H1 (cell line): Measurements from ENCODE around the gene TRPT1. TPM values are rescaled to one million over a fixed set of nuclear protein-coding genes. Genes with fewer than 3 reads are reported as not detected.

Source experiments
- EZH2 ChIP-seq: fragments of 200-600 bp; sonication (generic); IDR thresholded peaks from 2 replicates; pipeline ENCODE4 v1.7.1; 2012; ENCODE audit warnings: low read depth, mild to moderate bottlenecking, moderate library complexity, low read length, inconsistent platforms; ENCODE audit not compliant: severe bottlenecking
- KDM4A ChIP-seq: IDR thresholded peaks from one replicate; pipeline ENCODE4 v1.7.1; 2012; ENCODE audit warnings: low read depth, mild to moderate bottlenecking, moderate library complexity, low read length, inconsistent platforms; ENCODE audit not compliant: severe bottlenecking
- RAD21 ChIP-seq, 2 experiments: IDR thresholded peaks in 1 of 2; conservative IDR thresholded peaks in 1 of 2; 2 replicates each; pipeline ENCODE4 v1.6.1; 2011; ENCODE audit warnings: low read depth in 2 of 2, low read length in 2 of 2, improper control_type of control experiment in 1 of 2, inconsistent platforms in 1 of 2, mild to moderate bottlenecking in 1 of 2, moderate library complexity in 1 of 2
- RBBP5 ChIP-seq: IDR thresholded peaks from 2 replicates; pipeline ENCODE4 v1.7.1; 2012; ENCODE audit warnings: low read depth, mild to moderate bottlenecking, inconsistent platforms, low read length, moderate library complexity, borderline replicate concordance
- SIX5 ChIP-seq: IDR thresholded peaks from 2 replicates; pipeline ENCODE4 v1.6.1; 2011; ENCODE audit warnings: mild to moderate bottlenecking, low read depth, low read length
- YY1 ChIP-seq: IDR thresholded peaks from 2 replicates; pipeline ENCODE4 v1.6.1; 2011; ENCODE audit warnings: low read depth, mild to moderate bottlenecking, low read length
- polyA plus RNA-seq, 7 experiments: library from polyadenylated mRNA; depleted of rRNA in 3 of 7; stranded (reverse) in 5 of 7; unstranded in 2 of 7; fragments of >200 nt in 5 of 7; fragments of 200-250 nt in 2 of 7; gene quantifications; 1 replicate in 5 of 7; 2 replicates in 1 of 7; 4 replicates in 1 of 7; pipeline versions ENCODE4 v1.2.1 to v1.2.3, GENCODE V29; 2011 to 2013; ENCODE audit warnings: missing spikeins in 2 of 7, mixed read lengths in 2 of 7
- total RNA-seq: library from RNA; stranded (reverse); fragmentation: NEBNext Ultra II Directional; extraction: Animal tissue kit (Norgen Biotek cat#: 25700); gene quantifications from 2 replicates; pipeline ENCODE4 v1.2.1, GENCODE V29; 2021
- TF ChIP-seq, protein P1 (sequence below): IDR thresholded peaks from 2 replicates; pipeline ENCODE4 v1.6.1; 2012; ENCODE audit warnings: low read length, inconsistent platforms

The TRPT1 gene
- total and polyA plus RNA-seq, 2 of the 8 experiments (the other 6 are each of a cell fraction or from before 2014, with no cell fraction given): 34.5 to 74.6 TPM

DNA sequence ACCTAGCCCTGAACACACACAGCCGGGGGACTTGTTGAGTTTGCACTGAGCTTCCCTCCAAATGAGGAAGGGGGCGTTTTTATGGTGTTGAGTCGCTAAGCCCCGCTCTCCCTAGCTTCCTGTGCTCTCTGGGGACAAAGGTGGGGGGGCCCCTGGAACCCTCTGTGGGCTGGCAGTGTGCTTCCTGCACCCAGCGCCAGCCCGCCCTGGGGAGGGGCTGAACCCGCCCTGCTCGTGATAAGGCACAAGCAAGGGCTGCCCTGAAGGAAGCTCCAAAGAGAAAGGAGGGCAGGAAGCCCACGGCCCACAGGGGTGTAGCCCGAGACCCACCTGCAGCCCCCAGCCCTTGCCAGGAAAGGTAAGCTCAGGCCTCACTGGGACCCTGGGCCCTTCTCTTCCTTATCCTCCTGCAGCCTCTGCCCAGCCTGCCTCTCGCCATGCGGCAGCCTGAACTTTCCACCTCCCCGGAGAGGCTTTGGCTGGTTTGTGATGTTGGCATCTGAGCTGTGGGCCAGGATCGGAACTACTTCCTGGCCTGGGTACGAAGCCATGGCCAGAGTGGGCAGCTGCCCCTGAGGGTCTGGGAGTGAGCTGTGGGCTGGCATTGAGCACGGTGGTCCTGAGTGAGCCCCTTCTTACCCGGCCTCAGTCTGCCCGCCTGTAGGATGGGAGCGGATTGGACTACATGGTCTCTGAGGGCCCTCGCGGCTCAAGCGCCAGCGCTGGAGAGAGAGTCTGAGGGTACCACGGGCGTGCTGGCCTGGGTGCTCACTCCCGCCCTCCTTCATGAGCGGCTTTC, 19.3 kb downstream of the TRPT1 start, which contains the start of gene FERMT3 (continued):
- TF ChIP-seq, protein P1, sequence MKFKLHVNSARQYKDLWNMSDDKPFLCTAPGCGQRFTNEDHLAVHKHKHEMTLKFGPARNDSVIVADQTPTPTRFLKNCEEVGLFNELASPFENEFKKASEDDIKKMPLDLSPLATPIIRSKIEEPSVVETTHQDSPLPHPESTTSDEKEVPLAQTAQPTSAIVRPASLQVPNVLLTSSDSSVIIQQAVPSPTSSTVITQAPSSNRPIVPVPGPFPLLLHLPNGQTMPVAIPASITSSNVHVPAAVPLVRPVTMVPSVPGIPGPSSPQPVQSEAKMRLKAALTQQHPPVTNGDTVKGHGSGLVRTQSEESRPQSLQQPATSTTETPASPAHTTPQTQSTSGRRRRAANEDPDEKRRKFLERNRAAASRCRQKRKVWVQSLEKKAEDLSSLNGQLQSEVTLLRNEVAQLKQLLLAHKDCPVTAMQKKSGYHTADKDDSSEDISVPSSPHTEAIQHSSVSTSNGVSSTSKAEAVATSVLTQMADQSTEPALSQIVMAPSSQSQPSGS: no peak
- TF ChIP-seq EZH2: no peak
- no peak for TF ChIP-seq RBBP5
- TF ChIP-seq RAD21 (IDR thresholded peaks at IDR 0.05 in 1 of 2, conservative IDR thresholded peaks at IDR 0.05 in 1 of 2; ENCODE audit: low read depth in 2 of 2, low read length in 2 of 2): no peak
- TF ChIP-seq KDM4A: no peak
- TF ChIP-seq YY1: no peak
- no peak for TF ChIP-seq SIX5
